OCI-LY1 (cell line): ENCODE data around the gene MBD3L2.
"Not testable (repeated sequence)": the region's sequence is repeated elsewhere in the genome, so short reads cannot be mapped to it uniquely, and the experiment has no call there.

Experiments
- H2AFZ ChIP-seq: fragments of 200-600 bp; sonication (generic), shearing (Covaris generic); 2 replicates; pipeline ENCODE4 v1.6.0; 2014; ENCODE audit warnings: antibody characterized with exemption, mild to moderate bottlenecking, low read length
- H3F3A ChIP-seq: fragments of 200-600 bp; sonication (generic), shearing (Covaris generic); 2 replicates; pipeline ENCODE4 v1.6.0; 2014; ENCODE audit warnings: mild to moderate bottlenecking, antibody characterized with exemption, low read length, moderate library complexity; ENCODE audit not compliant: insufficient read depth
- H3K27ac ChIP-seq: fragments of 200-600 bp; sonication (generic); 2 replicates; pipeline ENCODE4 v1.5.1; 2014; ENCODE audit warnings: low read length, mixed run types, mild to moderate bottlenecking, low read depth; ENCODE audit not compliant: poor library complexity, severe bottlenecking
- H3K27me3 ChIP-seq: fragments of 200-600 bp; sonication (generic); 2 replicates; pipeline ENCODE4 v1.6.0; 2014; ENCODE audit warnings: antibody characterized with exemption, mild to moderate bottlenecking, low read length, moderate library complexity; ENCODE audit not compliant: insufficient read depth
- H3K36me3 ChIP-seq: fragments of 200-600 bp; sonication (generic); 2 replicates; pipeline ENCODE4 v1.6.1; 2014; ENCODE audit warnings: mild to moderate bottlenecking, antibody characterized with exemption, low read length, moderate library complexity, mixed read lengths; ENCODE audit not compliant: insufficient read depth
- H3K4me1 ChIP-seq: fragments of 200-600 bp; sonication (generic); 2 replicates; pipeline ENCODE4 v1.5.1; 2014; ENCODE audit warnings: mild to moderate bottlenecking, low read length, moderate library complexity; ENCODE audit not compliant: insufficient read depth, severe bottlenecking
- H3K4me2 ChIP-seq: fragments of 200-600 bp; sonication (generic), shearing (Covaris generic); 2 replicates; pipeline ENCODE4 v1.6.1; 2014; ENCODE audit warnings: low read length
- H3K4me3 ChIP-seq: fragments of 200-600 bp; sonication (generic); 2 replicates; pipeline ENCODE4 v1.5.1; 2014; ENCODE audit warnings: low read length, low read depth, mild to moderate bottlenecking, mixed read lengths; ENCODE audit not compliant: poor library complexity, severe bottlenecking
- H3K79me2 ChIP-seq: fragments of 200-600 bp; shearing (Covaris generic); 2 replicates; pipeline ENCODE4 v1.6.1; 2016; ENCODE audit warnings: mixed run types, low read length, mixed read lengths; ENCODE audit not compliant: insufficient read depth
- H3K9ac ChIP-seq: fragments of 200-600 bp; sonication (generic), shearing (Covaris generic); 2 replicates; pipeline ENCODE4 v1.6.1; 2014; ENCODE audit warnings: mild to moderate bottlenecking, low read length, mixed read lengths
- H3K9me2 ChIP-seq: fragments of 200-600 bp; sonication (generic), shearing (Covaris generic); 2 replicates; pipeline ENCODE4 v1.6.1; 2014; ENCODE audit warnings: low read depth, mild to moderate bottlenecking, low read length, mixed read lengths
- H3K9me3 ChIP-seq: fragments of 200-600 bp; shearing (Covaris generic); 2 replicates; pipeline ENCODE4 v1.6.1; 2014; ENCODE audit warnings: low read length, mixed read lengths
- H4K20me1 ChIP-seq: fragments of 200-600 bp; sonication (generic), shearing (Covaris generic); 2 replicates; pipeline ENCODE4 v1.6.0; 2016; ENCODE audit warnings: mild to moderate bottlenecking, low read length; ENCODE audit not compliant: insufficient read depth
- EZH2 ChIP-seq: fragments of 200-600 bp; sonication (generic), shearing (Covaris generic); IDR thresholded peaks from 2 replicates; pipeline ENCODE4 v1.8.0; 2017; ENCODE audit warnings: borderline replicate concordance, mixed run types, mild to moderate bottlenecking, antibody characterized with exemption, low read length, moderate library complexity, mixed read lengths
- TF ChIP-seq, protein P1 (sequence below): fragments of 200-600 bp; sonication (generic), shearing (Covaris generic); IDR thresholded peaks from 2 replicates; pipeline ENCODE4 v1.5.1; 2017; ENCODE audit warnings: mild to moderate bottlenecking, antibody characterized with exemption, low read length, moderate library complexity, mixed read lengths

MBD3L2 gene

DNA sequence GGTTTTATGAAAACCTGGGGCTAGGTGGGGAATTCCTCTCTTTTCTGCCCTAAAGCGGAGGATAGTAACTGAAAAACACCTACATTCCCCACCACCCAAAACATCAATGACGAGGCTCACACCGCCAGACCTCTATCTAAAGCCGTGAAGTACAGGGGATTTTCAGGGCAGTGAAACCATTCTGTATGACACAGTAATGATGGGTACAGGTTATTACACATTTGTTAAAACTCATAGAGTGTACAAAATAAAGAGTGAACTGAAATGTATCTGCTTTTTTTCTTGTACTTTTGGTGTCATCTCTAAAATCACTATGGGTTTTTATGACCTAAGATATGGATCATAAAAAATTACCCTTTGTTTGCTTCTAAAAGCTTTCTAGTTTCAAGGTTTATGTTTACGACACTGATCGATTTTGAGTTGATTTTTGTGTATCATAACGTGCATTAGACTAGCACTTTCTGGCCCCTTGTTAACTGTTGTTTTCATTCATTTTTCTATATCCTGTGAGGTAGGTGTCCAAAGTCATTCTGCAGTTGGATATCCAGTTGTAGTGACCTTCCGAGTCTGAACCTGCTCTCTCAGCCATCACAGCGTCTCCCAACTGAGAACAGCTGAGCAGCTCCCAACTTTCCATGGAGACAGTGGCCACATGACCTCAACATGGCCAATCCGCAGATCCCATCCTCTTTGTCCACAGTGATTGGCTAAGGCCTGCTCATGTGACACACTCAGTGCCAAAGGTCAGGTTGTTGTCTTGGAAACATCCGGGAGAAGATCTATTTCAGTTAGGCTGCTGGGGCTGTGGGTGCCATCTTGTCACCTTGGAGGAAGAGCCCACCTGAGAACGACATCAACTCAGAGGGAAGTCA is 38.2 kb upstream of the MBD3L2 start:
- Histone ChIP-seq H3K27me3 (0 out of 2 replicates have a peak, but pooled peaks cover 5% of the 10 kb centered on the region), H3K36me3 (no peaks in the 10 kb centered on the region; the same call in 1 of the 2 replicates), H3K9me3 (no peaks in the 10 kb centered on the region), H3K9me2 (no peaks in the 10 kb centered on the region), H3K4me1 (no peaks in the 10 kb centered on the region), H2AFZ (no peak overlapping the region), H3K4me3 (no peak overlapping the region), H3K79me2 (no peaks in the 10 kb centered on the region), H3F3A (no peaks in the 10 kb centered on the region), H3K4me2 (no peak overlapping the region), H3K9ac (no peak overlapping the region), H3K27ac (no peak overlapping the region), H4K20me1 (no peaks in the 10 kb centered on the region)
- TF ChIP-seq, protein P1, sequence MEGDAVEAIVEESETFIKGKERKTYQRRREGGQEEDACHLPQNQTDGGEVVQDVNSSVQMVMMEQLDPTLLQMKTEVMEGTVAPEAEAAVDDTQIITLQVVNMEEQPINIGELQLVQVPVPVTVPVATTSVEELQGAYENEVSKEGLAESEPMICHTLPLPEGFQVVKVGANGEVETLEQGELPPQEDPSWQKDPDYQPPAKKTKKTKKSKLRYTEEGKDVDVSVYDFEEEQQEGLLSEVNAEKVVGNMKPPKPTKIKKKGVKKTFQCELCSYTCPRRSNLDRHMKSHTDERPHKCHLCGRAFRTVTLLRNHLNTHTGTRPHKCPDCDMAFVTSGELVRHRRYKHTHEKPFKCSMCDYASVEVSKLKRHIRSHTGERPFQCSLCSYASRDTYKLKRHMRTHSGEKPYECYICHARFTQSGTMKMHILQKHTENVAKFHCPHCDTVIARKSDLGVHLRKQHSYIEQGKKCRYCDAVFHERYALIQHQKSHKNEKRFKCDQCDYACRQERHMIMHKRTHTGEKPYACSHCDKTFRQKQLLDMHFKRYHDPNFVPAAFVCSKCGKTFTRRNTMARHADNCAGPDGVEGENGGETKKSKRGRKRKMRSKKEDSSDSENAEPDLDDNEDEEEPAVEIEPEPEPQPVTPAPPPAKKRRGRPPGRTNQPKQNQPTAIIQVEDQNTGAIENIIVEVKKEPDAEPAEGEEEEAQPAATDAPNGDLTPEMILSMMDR = no peak
- TF ChIP-seq EZH2 = no peak

GRCh38 chr19:7013678-7014077 is 35.4 kb upstream of the MBD3L2 start:
- H3K27ac ChIP-seq = no peak overlapping the region
- H3K4me1 ChIP-seq = no peaks in the 10 kb centered on the region
- no peak for TF ChIP-seq EZH2
- TF ChIP-seq, protein P1 = no peak
- no peak overlapping the region for H3K9ac ChIP-seq
- H4K20me1 ChIP-seq = no peaks in the 10 kb centered on the region
- peaks cover 5% of the 10 kb centered on the region; the same call in 1 of the 2 replicates for H3K27me3 ChIP-seq
- no peak overlapping the region for H3K4me3 ChIP-seq
- H3K4me2 ChIP-seq = no peak overlapping the region
- H2AFZ ChIP-seq = no peak overlapping the region
- H3K9me2 ChIP-seq = no peaks in the 10 kb centered on the region
- no peaks in the 10 kb centered on the region for H3K9me3 ChIP-seq
- no peaks in the 10 kb centered on the region; the same call in 1 of the 2 replicates for H3K36me3 ChIP-seq
- no peaks in the 10 kb centered on the region for H3K79me2 ChIP-seq
- no peaks in the 10 kb centered on the region for H3F3A ChIP-seq

DNA sequence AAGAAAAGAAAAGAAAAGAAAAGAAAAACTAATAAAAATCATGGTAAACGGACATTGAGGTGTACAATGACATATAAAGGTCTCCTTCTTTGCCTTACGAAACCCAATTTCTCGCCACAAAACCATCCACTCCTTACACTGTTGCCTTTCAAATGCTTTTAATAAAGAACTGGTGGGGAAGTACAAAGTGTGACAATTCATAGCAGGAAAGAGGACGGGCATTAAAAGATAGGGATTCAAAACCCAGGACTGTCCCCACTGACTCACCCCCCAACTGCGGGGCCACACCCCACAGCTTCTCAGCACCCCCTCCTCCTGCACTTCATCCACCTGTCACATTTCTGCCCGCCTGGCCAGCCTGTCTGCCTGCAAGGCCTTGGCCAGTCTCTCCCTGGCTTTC is 30.3 kb upstream of the MBD3L2 start:
- Histone ChIP-seq H3K27me3 (no peaks in the 10 kb centered on the region; the same call in 1 of the 2 replicates), H3K9me3 (no peaks in the 10 kb centered on the region), H4K20me1 (no peaks in the 10 kb centered on the region), H3K4me3 (no peak overlapping the region), H3K4me1 (no peaks in the 10 kb centered on the region), H3F3A (no peaks in the 10 kb centered on the region), H3K9ac (no peak overlapping the region), H3K27ac (no peak overlapping the region), H3K4me2 (no peak overlapping the region), H2AFZ (no peak overlapping the region), H3K79me2 (no peaks in the 10 kb centered on the region), H3K36me3 (no peaks in the 10 kb centered on the region), H3K9me2 (no peaks in the 10 kb centered on the region)
- TF ChIP-seq, protein P1 = no peak
- TF ChIP-seq EZH2 = no peak

DNA sequence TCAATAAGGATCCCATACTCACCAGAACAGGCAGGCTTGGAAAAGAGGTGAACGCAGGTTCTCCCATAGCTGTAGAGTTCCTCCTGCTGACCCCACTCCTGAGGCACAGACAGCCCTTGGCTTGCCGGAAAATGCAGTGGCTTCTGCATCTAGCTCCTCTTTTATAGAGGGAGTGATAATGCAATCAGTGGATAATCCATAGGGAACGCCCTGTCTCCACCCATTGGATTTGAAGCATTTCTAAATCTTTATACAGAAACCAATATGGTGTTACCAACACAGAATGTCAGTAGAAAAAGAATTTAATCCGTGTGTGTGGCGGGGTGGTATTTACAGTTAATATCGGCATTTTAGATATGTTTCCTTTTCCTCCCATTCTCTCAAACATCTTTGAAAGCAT is 27.8 kb upstream of the MBD3L2 start, which contains the start of gene MBD3L2B:
TSS of gene MBD3L2B (minus strand) at position 101 of the 400 bp plus-strand sequence. CDS start at position 67, 34 bp downstream.
- H3K4me1 ChIP-seq, H3K9me2 ChIP-seq, H3K9ac ChIP-seq, H3K27ac ChIP-seq, H3K4me3 ChIP-seq, H2AFZ ChIP-seq, H3K36me3 ChIP-seq, H3K27me3 ChIP-seq, H3F3A ChIP-seq, H3K9me3 ChIP-seq, H3K79me2 ChIP-seq, H4K20me1 ChIP-seq, H3K4me2 ChIP-seq: not testable (repeated sequence)

- not testable (repeated sequence) for H3K79me2 ChIP-seq, H3K36me3 ChIP-seq
Observed at GRCh38 chr19:7028790-7029189, 20.3 kb upstream of the MBD3L2 start.

More at GRCh38 chr19:7028790-7029189, 20.3 kb upstream of the MBD3L2 start:
- not testable (repeated sequence) for H3K4me1 ChIP-seq, H4K20me1 ChIP-seq, H3K9ac ChIP-seq, H3F3A ChIP-seq, H3K4me3 ChIP-seq, H3K9me3 ChIP-seq, H3K27ac ChIP-seq, H3K27me3 ChIP-seq, H3K9me2 ChIP-seq, H2AFZ ChIP-seq, H3K4me2 ChIP-seq
